LoVo (cell line): Measurements from ENCODE around the gene OR8G5.

Experiments
- DNase-seq: peaks from one replicate; pipeline ENCODE4 v3.0.0-alpha.2; 2016; ENCODE audit warnings: low spot score

OR8G5 gene

GRCh38 chr11:124294687-124295086, 38.5 kb downstream of the OR8G5 start:
- no peak for DNase-seq

- no peak for DNase-seq
Observed at GRCh38 chr11:124296016-124296415, 39.8 kb downstream of the OR8G5 start.

- no peak for DNase-seq
Observed at GRCh38 chr11:124297921-124298320, 41.7 kb downstream of the OR8G5 start.

GRCh38 chr11:124301548-124301947, 45.4 kb downstream of the OR8G5 start:
- DNase-seq = no peak

DNA sequence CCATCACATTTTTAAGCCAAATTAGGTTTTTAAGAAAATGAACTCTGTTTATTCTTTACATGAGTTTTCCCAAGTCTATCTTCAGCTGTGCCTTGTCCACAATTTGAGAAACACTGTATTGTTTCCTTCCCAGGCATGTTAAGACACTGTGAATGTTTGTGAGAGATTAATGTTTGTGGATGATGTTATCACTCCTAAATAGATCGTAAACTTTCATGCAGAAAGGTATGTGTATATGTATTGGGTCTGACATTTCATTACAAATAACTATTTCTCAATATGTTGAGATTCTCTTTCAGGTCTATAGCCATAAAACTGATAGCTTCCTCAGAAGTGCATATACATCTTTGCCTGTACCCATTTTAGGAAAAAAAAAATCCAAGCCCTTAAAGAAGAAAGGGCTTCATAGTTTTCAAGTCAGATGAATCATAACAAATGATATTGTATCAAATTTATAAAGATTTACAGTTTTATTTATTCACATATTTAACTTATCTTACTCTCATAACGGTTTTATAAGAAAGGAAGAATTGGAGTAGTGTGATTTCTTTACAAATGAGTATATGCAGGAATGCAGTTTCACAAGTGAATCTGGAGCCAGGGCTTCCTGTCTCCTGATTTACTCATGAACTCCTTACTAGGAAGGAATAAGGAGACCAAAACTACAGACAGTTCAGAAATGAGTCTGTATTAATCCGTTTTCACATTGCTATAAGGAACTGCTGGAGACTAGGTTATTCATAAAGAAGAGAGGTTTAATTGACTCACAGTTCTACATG, 46.4 kb downstream of the OR8G5 start:
- DNase-seq = no peak

DNA sequence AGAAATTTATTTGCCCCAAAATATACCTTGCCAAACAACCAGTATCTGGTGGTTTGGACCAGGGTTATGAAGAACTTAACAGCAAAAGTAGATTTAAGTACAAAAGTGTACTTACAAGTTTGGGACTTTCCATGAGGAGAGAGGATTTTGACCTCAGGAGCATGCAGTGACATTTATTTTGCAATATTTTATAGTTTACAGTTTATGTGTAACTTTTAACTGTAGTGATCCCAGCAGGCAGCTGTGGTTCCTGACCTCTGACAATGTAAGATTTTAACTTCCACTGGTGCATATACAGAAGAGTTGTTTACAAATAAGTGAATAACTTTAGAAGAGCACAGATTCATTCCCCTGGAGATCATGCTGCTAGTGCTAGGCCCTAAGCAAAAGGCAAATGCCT, 50.9 kb downstream of the OR8G5 start:
- DNase-seq = no peak

DNA sequence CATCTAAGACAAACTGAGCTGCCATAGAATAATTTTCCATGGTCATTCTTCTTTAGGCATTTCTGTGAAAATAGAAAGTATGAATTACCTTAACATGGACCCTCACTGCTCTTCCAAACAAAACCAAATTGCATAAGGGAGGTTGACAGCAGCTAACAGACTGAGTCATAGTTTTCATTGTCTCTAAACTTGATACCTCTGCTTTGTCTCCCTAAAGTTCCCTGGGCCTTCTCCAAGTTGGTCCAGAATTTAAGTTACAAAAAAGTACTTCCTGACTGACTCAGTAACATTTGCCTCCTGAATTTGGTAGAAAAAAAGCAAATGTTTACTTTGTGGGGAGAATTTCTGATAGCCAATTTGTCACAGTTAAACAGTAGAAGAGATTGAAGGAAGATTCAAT, 54.5 kb downstream of the OR8G5 start:
- no peak for DNase-seq

DNA sequence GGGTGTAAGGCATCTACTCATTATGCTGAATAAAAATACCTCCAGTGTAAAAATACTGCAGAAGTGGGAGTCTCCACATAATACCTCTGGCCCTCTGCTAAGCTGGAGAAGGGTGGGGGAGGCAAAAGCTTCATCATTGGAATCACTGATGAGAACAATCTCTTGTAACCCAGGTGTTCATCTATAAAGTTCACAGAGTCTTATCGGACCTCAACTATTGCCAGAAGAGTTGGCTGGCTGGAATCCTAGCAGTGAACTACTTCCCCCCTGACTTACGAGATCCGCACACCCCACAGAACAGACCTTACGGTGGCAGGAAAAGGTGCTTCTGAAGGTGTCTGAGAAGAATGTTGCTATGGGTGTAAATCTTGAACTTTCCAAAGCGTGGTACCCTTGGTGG, 55.1 kb downstream of the OR8G5 start:
- DNase-seq = no peak

GRCh38 chr11:124311670-124312069, 55.5 kb downstream of the OR8G5 start:
- DNase-seq = no peak

DNA sequence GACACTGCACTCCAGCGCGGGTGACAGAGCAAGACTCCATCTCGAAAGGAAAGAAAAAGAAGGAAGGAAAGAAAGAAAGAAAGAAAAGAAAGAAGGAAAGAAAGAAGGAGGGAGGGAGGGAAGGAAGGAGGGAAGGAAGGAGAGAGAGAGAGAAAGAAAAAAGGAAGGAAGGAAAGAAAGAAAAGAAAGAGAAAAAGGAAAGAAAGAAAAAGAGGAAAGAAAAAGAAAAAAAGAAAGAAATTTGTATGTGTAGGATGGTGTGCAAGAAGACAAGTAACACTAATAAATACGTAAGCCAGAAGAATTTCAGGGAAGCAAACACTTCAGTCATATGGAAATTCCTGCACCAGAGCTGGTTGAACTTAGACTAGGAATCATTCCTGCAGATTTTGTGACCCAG, 57.0 kb downstream of the OR8G5 start:
- DNase-seq = no peak

- no peak for DNase-seq
Observed at GRCh38 chr11:124313849-124314248, 57.7 kb downstream of the OR8G5 start, which contains the start of gene OR8D1. TSS of gene OR8D1 (minus strand) at chr11:124313949. CDS start at chr11:124310766, 3,183 bp downstream.

DNA sequence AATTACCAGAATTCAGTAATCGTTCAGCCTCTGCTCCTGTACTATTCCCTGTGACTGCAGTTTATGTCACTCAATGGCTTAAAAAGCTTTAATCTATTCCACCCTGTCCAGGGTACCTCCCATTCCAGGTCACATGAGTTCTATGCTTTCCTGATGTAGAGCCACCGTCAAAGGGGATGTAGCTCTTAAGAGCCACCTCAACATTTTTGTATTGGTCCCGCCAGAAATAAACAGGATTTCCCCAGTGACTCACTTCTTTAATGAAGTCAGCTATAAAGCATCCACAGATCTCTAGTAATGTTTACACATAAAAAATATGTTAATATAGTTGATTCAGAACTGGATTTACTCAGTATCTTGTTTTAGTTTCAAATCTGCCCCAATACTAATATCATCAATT, 58.9 kb downstream of the OR8G5 start:
- DNase-seq = no peak
